Skin of body (tissue), 2 donors: Measurements from ENCODE around the gene ADAMTS4. TPM values are rescaled to one million over a fixed set of nuclear protein-coding genes. Genes with fewer than 3 reads are reported as not detected.
A peak's percentile ranks its signal among the peaks of the same experiment; 100 is the strongest.

Experiments
- DNase-seq: peaks from one replicate; lab custom pipeline; 2025; lab: John Stamatoyannopoulos, UW
- total RNA-seq: library from RNA; depleted of rRNA; stranded (reverse); fragments of >200 nt; gene quantifications from one replicate; pipeline ENCODE4 v1.2.3, GENCODE V29; 2014

Gene ADAMTS4
- total RNA-seq, 1 donor from 2014 or later: 6.8 TPM

GRCh38 chr1:161174911-161175310 lies 23.9 kb downstream of the ADAMTS4 start:
- no peak for DNase-seq

GRCh38 chr1:161173711-161174110 lies 25.1 kb downstream of the ADAMTS4 start:
- DNase-seq: no peak

- peak; percentile 48 for DNase-seq
These were observed 26.0 kb downstream of the ADAMTS4 start for GRCh38 chr1:161172776-161173376.

- DNase-seq: no peak
These were observed 26.5 kb downstream of the ADAMTS4 start for GRCh38 chr1:161172349-161172748.

- no peak for DNase-seq
These were observed 27.2 kb downstream of the ADAMTS4 start for GRCh38 chr1:161171696-161172095.

- DNase-seq: no peak
These were observed 27.7 kb downstream of the ADAMTS4 start for GRCh38 chr1:161171191-161171590.

- DNase-seq: no peak
These were observed 29.9 kb downstream of the ADAMTS4 start for GRCh38 chr1:161168906-161169305.

GRCh38 chr1:161166669-161167548 lies 31.9 kb downstream of the ADAMTS4 start:
- no peak for DNase-seq

- peak; percentile 98 for DNase-seq
These were observed 32.8 kb downstream of the ADAMTS4 start, which contains the start of gene PPOX for GRCh38 chr1:161165742-161166668. Gene PPOX, plus strand, starts transcription at chr1:161166426. Its CDS starts 422 bp downstream, at chr1:161166848.

GRCh38 chr1:161164901-161165610 lies 33.8 kb downstream of the ADAMTS4 start:
- DNase-seq: no peak

- no peak for DNase-seq
These were observed 35.1 kb downstream of the ADAMTS4 start for GRCh38 chr1:161163793-161164192.

GRCh38 chr1:161162806-161163205 lies 36.0 kb downstream of the ADAMTS4 start:
- no peak for DNase-seq

GRCh38 chr1:161162052-161162451 lies 36.8 kb downstream of the ADAMTS4 start:
- no peak for DNase-seq

- DNase-seq: no peak
These were observed 37.2 kb downstream of the ADAMTS4 start for GRCh38 chr1:161161652-161162051.

GRCh38 chr1:161160671-161161145 lies 38.1 kb downstream of the ADAMTS4 start:
- no peak for DNase-seq

- no peak for DNase-seq
These were observed 39.0 kb downstream of the ADAMTS4 start for GRCh38 chr1:161159913-161160243.

GRCh38 chr1:161159087-161159912 lies 39.6 kb downstream of the ADAMTS4 start, which contains the start of gene USP21:
Gene USP21, plus strand, starts transcription at chr1:161159500. Its CDS starts 1,141 bp downstream, at chr1:161160641.
- peak; percentile 87 for DNase-seq

GRCh38 chr1:161158316-161159010 lies 40.4 kb downstream of the ADAMTS4 start:
- DNase-seq: no peak

GRCh38 chr1:161157867-161158266 lies 41.0 kb downstream of the ADAMTS4 start:
- no peak for DNase-seq
